Vagina (tissue), 2 donors: ENCODE results near the gene GLMP. TPM values are rescaled to one million over a fixed set of nuclear protein-coding genes. Genes with fewer than 3 reads are reported as not detected.

ENCODE experiments used
- DNase-seq, 2 donors: peaks; one replicate each; pipeline ENCODE4 v3.0.0-alpha.2; 2017; ENCODE audit errors: extremely low spot score in 2 of 2
- H3K27ac ChIP-seq: fragments of 200-600 bp; sonication (generic); one replicate; pipeline ENCODE4 v1.5.1; 2019
- H3K27me3 ChIP-seq: fragments of 200-600 bp; sonication (generic); one replicate; pipeline ENCODE4 v1.5.1; 2019
- H3K36me3 ChIP-seq, 2 donors: fragments of 200-600 bp; sonication (generic); one replicate each; pipeline ENCODE4 v1.5.1; 2017 to 2019
- H3K4me1 ChIP-seq: fragments of 200-600 bp; sonication (generic); one replicate; pipeline ENCODE4 v1.5.1; 2019
- H3K4me3 ChIP-seq, 2 donors: fragments of 200-600 bp; sonication (generic); 1 replicate in 1 of 2; 2 replicates in 1 of 2; pipeline ENCODE4 v1.5.1; 2016 to 2019
- H3K9me3 ChIP-seq: fragments of 200-600 bp; sonication (generic); one replicate; pipeline ENCODE4 v1.5.1; 2019
- POLR2A ChIP-seq, 2 donors: fragments of 450-650 bp; IDR thresholded peaks; one replicate each; pipeline ENCODE4 v1.6.1; 2017; ENCODE audit warnings: antibody characterized with exemption in 2 of 2, mild to moderate bottlenecking in 2 of 2, moderate library complexity in 2 of 2
- POLR2AphosphoS5 ChIP-seq, 2 donors: sonication (generic); formaldehyde crosslinking; IDR thresholded peaks; one replicate each; pipeline ENCODE4 v1.9.0; 2017; ENCODE audit warnings: antibody characterized with exemption in 2 of 2, mild to moderate bottlenecking in 2 of 2, low read depth in 1 of 2; ENCODE audit not compliant: insufficient read depth in 1 of 2
- intact Hi-C: fragments of 100-400 bp; cut with DNase I; formaldehyde crosslinking; loops from one replicate; pipeline ENCODE4 v1.15.1; 2023
- total RNA-seq: library from RNA; depleted of rRNA; stranded (reverse); fragments of >200 nt; gene quantifications from one replicate; pipeline ENCODE4 v1.2.3, GENCODE V29; 2016
- TF ChIP-seq, protein P1 (sequence below), 3 experiments: fragments of 450-650 bp in 2 of 3; fragments of 200-600 bp in 1 of 3; sonication (generic) in 1 of 3; IDR thresholded peaks; one replicate each; pipeline ENCODE4 v1.5.1; 2017 to 2019; ENCODE audit warnings: antibody characterized with exemption in 3 of 3, mild to moderate bottlenecking in 2 of 3, moderate library complexity in 2 of 3

Gene GLMP
- total RNA-seq, 1 donor from 2014 or later: 36.1 TPM

DNA sequence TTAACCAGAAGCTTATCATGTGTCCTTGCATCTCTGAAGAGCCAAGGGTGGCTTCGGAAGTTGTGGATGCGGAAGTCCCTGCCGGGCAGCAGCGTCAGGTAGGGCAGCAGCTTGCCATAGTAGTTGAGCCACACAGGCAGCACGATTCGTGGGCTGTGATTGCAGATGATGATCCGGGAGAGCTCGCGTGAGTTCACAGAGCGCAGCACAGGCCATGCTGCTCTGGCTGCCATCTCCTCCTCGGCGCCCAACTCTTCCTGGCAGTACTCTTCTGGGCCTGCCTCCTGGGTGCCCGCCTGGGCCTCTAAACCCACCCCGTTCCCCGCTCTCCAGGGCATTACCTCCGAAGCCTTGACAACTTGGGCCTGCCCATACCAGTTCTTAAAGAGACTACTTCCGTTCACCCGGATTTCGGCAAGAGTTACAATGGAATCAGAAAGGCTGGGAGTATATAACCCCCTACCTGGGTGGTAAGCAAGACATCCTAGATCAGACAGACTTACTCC is 3.4 kb upstream of the GLMP start, which contains the start of gene VHLL:
Gene VHLL (minus strand): TSS at position 456 of the 506 bp plus-strand sequence. CDS start 118 bp downstream, at position 338.
- Histone ChIP-seq H3K27ac (no peak within 1 kb of the TSS), H3K4me3 (no peak within 1 kb of the TSS), H3K27me3 (no peaks in the 10 kb centered on the region), H3K36me3 (no peaks in the 10 kb centered on the region), H3K4me1 (peaks cover 13% of the 10 kb centered on the region), H3K9me3 (no peaks in the 10 kb centered on the region)
- intact Hi-C loops: no loop called here
- no peak for TF ChIP-seq POLR2AphosphoS5 (IDR thresholded peaks at IDR 0.05; ENCODE audit: insufficient read depth in 1 of 2, low read depth in 1 of 2)
- TF ChIP-seq, protein P1, sequence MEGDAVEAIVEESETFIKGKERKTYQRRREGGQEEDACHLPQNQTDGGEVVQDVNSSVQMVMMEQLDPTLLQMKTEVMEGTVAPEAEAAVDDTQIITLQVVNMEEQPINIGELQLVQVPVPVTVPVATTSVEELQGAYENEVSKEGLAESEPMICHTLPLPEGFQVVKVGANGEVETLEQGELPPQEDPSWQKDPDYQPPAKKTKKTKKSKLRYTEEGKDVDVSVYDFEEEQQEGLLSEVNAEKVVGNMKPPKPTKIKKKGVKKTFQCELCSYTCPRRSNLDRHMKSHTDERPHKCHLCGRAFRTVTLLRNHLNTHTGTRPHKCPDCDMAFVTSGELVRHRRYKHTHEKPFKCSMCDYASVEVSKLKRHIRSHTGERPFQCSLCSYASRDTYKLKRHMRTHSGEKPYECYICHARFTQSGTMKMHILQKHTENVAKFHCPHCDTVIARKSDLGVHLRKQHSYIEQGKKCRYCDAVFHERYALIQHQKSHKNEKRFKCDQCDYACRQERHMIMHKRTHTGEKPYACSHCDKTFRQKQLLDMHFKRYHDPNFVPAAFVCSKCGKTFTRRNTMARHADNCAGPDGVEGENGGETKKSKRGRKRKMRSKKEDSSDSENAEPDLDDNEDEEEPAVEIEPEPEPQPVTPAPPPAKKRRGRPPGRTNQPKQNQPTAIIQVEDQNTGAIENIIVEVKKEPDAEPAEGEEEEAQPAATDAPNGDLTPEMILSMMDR (IDR thresholded peaks at IDR 0.05): no peak
- TF ChIP-seq POLR2A (IDR thresholded peaks at IDR 0.05): no peak
- no peak for DNase-seq

DNA sequence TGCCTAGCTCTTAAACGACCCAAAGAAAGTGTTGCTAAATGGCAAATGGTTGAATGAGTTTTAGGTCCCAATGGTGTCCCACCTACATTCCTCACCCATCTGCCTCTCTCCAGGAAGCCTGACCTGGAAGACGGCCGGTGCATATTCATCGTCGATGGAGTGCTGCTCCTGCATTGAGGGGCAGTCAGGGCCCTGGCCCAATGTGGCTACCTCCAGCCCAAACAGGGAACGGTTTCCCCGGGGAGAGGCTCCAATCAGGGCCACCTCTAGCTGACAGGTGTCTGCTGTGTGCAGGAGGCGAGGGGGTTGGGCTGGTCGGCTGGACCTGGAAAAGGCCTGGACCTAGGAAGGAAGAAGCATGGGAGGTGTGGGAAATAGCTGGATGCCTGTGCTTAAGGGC is 1.6 kb downstream of the GLMP start:
- Histone ChIP-seq H3K27me3 (no peaks in the 10 kb centered on the region), H3K4me1 (peaks cover 44% of the 10 kb centered on the region), H3K36me3 (peaks cover 0 to 1% of the 10 kb centered on the region in 2 donors), H3K4me3 (no peak overlapping the region), H3K27ac (no peak overlapping the region), H3K9me3 (no peaks in the 10 kb centered on the region)
- intact Hi-C loops: no loop called here
- TF ChIP-seq POLR2A (IDR thresholded peaks at IDR 0.05): no peak
- TF ChIP-seq, protein P1 (IDR thresholded peaks at IDR 0.05): no peak
- TF ChIP-seq POLR2AphosphoS5 (IDR thresholded peaks at IDR 0.05; ENCODE audit: insufficient read depth in 1 of 2, low read depth in 1 of 2): no peak
- no peak for DNase-seq

DNA sequence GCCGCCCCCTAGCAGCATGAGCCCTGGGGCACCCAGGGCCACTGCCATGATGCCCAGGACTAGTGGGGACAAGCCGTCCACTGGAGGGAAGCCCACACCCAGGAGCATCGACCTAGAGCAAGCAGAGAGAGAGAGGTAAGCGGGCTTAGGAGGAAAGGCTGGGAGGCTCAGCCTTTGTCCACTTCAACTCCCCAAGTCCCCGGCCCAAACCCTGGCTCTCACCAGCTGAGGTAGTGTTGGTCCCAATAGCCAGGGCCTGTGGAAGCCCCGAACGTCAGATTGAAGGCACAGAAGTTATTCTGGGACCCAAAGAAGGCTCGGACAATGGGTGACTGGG is 2.4 kb downstream of the GLMP start:
- H3K9me3 ChIP-seq: no peaks in the 10 kb centered on the region
- no peak for DNase-seq
- peaks cover 0 to 7% of the 10 kb centered on the region in 2 donors for H3K36me3 ChIP-seq
- peak overlapping the region; percentile 81 for H3K27ac ChIP-seq
- no peak overlapping the region for H3K4me3 ChIP-seq
- H3K27me3 ChIP-seq: no peaks in the 10 kb centered on the region
- TF ChIP-seq POLR2AphosphoS5 (IDR thresholded peaks at IDR 0.05; ENCODE audit: insufficient read depth in 1 of 2, low read depth in 1 of 2) (no peak), POLR2A (IDR thresholded peaks at IDR 0.05) (no peak)
- TF ChIP-seq, protein P1 (IDR thresholded peaks at IDR 0.05): no peak
- intact Hi-C loops: no loop called here
- H3K4me1 ChIP-seq: peaks cover 44% of the 10 kb centered on the region

DNA sequence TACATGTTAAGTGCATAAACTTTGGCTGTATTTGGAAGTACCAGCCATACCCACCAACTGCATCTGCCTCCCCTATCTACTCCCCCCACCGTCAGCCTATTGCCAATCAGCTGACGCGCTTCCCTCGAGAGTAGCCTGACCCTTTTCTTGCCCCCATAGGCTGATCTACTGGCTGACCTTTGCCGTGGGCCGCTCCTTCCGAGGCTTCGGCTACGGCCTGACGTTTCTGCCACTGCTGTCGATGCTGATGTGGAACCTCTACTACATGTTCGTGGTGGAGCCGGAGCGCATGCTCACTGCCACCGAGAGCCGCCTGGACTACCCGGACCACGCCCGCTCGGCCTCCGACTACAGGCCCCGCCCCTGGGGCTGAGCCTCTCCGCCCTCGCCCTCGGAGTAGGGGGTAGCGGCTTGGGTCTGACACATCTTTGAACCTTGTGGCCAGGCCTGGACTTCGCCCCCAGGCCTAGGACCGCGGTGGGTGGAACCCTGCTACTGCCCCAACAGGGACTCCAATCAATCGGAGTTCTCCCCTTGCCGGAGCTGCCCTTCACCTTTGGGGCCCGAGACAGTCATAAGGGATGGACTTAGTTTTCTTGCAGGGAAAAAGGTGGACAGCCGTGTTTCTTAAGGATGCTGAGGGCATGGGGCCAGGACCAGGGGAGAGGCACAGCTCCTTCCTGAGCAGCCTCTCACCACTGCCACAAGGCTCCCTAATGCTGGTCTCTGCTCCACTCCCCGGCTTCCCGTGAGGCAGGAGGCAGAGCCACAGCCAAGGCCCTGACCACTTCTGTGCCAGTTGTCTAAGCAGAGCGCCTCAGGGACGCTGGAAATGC is 4.0 kb downstream of the GLMP start:
- peak; percentile 56 to 77 for TF ChIP-seq POLR2AphosphoS5 (IDR thresholded peaks at IDR 0.05; ENCODE audit: insufficient read depth in 1 of 2, low read depth in 1 of 2)
- TF ChIP-seq POLR2A (IDR thresholded peaks at IDR 0.05): peak in 1 of 2 donors; percentile 8
- TF ChIP-seq, protein P1 (IDR thresholded peaks at IDR 0.05): no peak
- Histone ChIP-seq H3K27ac (peak overlapping the region; percentile 81), H3K36me3 (peaks cover 0 to 12% of the 10 kb centered on the region in 2 donors), H3K27me3 (no peaks in the 10 kb centered on the region), H3K4me3 (peak overlapping the region; percentile 38 to 56), H3K4me1 (peaks cover 44% of the 10 kb centered on the region), H3K9me3 (no peaks in the 10 kb centered on the region)
- intact Hi-C loops: no loop called here
- DNase-seq: no peak

DNA sequence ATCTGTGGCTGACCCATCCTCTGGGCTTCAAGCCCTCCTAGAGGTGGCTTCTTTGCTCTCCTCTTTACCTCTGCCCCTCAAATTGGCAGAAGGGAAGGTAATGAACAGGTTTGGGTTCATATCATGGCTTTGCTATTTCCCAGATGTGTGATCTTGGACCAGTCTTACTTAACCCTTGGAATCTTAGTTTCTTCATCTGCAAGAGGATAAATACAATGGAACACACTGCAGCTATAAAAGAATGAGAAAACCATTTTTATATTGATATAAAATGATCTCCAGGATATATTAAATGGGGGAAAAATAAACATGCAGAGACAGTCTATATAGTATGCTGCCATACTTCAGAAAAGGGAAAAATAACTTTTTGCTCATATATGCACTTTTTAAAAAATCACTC is 5.6 kb downstream of the GLMP start:
- Histone ChIP-seq H3K4me3 (no peak overlapping the region), H3K27ac (no peak overlapping the region), H3K4me1 (peaks cover 51% of the 10 kb centered on the region), H3K36me3 (peaks cover 0 to 17% of the 10 kb centered on the region in 2 donors), H3K27me3 (no peaks in the 10 kb centered on the region), H3K9me3 (no peaks in the 10 kb centered on the region)
- intact Hi-C loops: no loop called here
- TF ChIP-seq POLR2AphosphoS5 (IDR thresholded peaks at IDR 0.05; ENCODE audit: insufficient read depth in 1 of 2, low read depth in 1 of 2): no peak
- TF ChIP-seq, protein P1 (IDR thresholded peaks at IDR 0.05): no peak
- TF ChIP-seq POLR2A (IDR thresholded peaks at IDR 0.05): no peak
- DNase-seq: no peak
